Fibroblast of mammary gland (primary cell): Measurements from ENCODE around the gene HIP1.

Source experiments
- DNase-seq: peaks from one replicate; pipeline ENCODE4 v3.0.0-alpha.2; 2010; ENCODE audit warnings: low read depth
- H3K4me3 ChIP-seq: 2 replicates; pipeline ENCODE4 v1.5.1; 2011; ENCODE audit warnings: low read depth, mild to moderate bottlenecking, low read length, moderate library complexity; ENCODE audit not compliant: control insufficient read depth
- TF ChIP-seq, protein P1 (sequence below): conservative IDR thresholded peaks from 2 replicates; pipeline ENCODE4 v1.5.1; 2011; ENCODE audit warnings: low read depth, low read length, inconsistent platforms; ENCODE audit not compliant: control insufficient read depth, insufficient read depth

HIP1 gene

DNA sequence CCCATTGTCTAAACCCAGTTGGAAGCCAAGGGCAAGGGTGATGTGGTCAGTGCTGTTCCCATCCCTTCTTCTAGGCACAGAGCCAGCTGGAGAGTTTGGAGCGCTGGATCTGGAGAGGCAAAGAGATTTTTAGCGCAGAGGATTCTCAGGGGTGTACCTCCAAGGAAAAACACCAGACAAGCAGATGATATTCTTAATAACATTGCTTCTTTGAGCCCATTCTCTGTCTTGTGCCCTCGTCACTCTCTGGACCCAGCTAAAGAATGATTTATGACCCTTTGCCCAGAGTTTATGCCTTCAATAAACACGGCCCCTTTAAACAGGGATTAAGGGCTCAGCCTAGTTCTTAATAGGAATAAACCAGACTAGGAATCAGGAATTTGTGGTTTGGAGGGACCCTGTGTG lies 4.7 kb upstream of the HIP1 start:
- DNase-seq, result peak; percentile 56
- H3K4me3 ChIP-seq, result no peak overlapping the region
- TF ChIP-seq, protein P1, sequence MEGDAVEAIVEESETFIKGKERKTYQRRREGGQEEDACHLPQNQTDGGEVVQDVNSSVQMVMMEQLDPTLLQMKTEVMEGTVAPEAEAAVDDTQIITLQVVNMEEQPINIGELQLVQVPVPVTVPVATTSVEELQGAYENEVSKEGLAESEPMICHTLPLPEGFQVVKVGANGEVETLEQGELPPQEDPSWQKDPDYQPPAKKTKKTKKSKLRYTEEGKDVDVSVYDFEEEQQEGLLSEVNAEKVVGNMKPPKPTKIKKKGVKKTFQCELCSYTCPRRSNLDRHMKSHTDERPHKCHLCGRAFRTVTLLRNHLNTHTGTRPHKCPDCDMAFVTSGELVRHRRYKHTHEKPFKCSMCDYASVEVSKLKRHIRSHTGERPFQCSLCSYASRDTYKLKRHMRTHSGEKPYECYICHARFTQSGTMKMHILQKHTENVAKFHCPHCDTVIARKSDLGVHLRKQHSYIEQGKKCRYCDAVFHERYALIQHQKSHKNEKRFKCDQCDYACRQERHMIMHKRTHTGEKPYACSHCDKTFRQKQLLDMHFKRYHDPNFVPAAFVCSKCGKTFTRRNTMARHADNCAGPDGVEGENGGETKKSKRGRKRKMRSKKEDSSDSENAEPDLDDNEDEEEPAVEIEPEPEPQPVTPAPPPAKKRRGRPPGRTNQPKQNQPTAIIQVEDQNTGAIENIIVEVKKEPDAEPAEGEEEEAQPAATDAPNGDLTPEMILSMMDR, result no peak

DNA sequence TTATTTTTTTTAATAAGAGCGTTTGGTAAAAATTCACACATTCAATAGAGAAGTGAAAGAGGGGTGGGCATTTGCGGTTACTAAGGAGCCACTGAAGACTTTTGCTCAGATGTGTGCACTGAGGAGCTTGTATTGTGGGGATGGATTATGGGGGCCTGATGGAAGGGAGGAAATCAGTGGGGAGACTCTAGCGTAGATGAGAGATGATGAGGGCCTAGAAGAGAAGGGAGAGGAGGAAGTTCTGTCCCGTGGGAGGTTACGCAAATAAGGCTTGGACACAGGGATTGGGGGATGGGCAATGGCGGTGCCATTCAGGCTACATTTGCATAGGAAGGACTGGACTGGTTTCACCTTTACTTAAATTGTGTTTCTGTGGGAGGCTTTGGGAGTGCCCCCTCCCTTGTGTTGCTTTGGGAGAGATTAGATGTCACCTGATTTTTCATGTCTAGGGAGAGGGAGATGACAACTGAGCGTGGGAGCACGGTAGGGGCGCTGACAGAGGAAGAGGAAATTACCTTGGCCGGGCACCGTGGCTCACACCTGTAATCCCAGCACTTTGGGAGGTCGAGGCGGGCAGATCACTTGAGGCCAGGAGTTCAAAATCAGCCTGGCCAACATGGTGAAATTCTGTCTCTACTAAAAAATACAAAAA lies 2.2 kb upstream of the HIP1 start:
- TF ChIP-seq, protein P1, result no peak
- no peak overlapping the region for H3K4me3 ChIP-seq
- DNase-seq, result no peak

DNA sequence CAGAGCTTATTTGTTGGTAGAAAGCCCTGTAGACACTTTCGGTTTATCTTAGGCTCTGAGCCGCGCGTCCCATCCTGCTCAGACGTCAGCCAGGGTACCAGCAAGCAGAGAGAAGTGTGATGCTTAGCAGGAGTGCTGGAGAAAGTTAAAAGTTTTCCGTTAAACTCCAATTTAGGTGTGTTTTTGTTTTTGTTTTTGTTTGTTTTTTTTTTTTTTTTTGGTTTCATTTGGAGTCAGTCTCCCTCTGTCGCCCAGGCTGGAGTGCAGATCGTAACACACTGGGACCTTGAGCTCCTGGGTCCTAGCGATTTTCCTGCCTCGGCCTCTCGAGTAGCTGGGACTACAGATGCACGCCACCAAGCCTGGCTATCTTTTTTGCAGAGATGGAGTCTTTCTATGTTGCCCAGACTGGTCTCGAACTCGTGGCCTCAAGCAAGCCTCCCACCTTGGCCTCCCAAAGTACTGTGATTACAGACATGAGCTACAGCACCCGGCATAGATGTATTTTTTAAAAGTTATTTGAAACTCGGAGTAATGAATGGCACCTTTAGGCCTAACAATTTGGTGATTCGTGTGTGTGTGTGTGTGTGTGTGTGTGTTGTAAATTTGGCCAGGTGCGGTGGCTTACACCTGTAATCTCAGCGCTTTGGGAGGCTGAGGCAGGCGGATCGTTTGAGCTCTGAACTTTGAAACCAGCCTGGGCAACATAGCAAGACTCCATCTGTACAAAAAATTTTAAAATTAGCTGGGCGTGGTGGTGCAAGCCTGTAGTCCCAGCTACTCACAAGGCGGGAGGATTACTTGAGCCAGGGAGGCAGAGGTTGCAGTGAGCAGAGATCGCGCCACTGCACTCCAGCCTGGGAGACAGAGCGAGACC lies 1.3 kb upstream of the HIP1 start:
- peak overlapping the region; percentile 70 for H3K4me3 ChIP-seq
- DNase-seq, result peak; percentile 71
- TF ChIP-seq, protein P1, result no peak

DNA sequence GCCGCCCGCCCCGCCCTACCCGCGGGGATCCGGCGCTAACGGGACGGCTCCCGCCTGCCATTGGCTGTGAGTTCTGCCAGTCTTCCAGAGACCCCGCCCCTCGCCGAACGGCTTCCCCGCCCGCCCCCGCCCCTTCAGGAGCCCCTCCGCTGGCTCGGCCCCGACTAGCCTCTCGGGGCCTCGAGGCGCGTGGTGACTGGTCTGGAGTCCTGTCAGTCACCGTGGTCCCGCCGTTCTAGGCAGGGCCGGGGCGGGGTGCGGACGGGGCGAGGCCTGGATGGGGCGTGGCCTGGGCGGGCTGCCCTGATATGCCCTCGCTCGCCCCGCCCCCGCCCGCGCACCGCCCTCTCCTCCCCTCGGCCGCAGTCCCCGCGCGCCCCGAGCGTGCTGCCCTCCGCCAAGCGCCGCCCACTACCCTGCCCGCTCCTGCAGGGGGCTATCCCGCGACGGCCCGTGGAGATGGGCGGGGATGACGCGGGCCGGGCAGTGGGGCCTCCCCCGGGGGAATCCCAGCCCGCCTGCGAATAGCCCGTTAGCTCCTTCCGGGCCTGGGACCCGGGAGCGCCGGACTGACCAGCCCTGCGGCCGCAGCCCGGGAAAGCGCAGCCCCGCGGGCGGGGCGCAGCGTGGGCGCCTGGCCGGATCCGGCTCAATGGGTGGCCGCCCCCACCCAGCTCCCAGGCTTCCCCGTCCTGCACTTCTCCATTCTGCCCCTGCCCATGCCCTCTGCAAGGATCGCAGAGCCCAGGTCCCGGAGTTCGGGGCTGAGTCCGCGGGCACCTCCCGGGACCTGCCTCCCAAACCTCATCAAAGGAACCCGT lies 444 bp upstream of the HIP1 start:
- H3K4me3 ChIP-seq, result peak overlapping the region; percentile 86
- TF ChIP-seq, protein P1, result no peak
- DNase-seq, result peak; percentile 97

DNA sequence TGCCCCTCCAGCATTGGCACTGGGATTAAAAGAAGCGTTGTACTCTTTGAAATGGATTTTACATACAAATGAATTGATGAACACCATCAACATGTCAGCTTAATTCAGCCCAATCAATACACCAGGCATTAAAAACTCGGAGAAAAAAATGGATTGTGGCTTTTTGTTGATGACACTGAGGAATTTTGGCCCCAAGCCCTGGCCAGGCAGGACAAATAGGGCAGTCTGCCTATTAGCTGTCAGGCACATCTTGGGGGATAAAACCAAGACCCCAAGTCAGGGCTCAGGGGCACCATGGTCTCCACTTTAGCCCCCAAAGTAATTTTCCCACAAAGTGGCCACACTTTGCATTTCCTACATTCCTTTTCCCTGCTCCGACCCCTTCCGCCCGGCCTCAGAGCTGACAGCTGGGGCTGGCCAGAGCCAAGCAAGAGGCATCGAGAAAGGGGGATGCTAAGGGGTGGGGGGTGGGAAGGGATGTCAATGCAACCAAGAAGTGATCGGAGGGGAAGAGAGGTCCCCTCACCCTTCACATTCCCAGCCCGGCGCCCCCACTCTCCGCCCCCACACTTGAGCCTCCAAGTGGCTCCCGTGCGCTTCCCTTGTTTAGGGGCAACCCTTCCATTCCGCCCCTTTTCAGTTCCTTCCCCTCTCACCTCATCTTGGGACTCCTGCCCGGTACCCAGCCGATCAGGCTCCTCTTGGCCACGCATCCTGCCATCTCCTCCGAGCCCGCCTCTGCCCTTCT lies 711 bp downstream of the HIP1 start:
- DNase-seq, result no peak
- TF ChIP-seq, protein P1, result no peak
- peak overlapping the region; percentile 86 for H3K4me3 ChIP-seq
